GM12865 (cell line): ENCODE measurements around the gene IL11RA.

Source experiments
- DNase-seq: peaks from one replicate; pipeline ENCODE4 v3.0.0; 2010; ENCODE audit warnings: low read depth
- H3K4me3 ChIP-seq: 2 replicates; pipeline ENCODE4 v1.5.1; 2011; ENCODE audit warnings: mild to moderate bottlenecking, low read depth, low read length, control low read depth
- CTCF ChIP-seq: IDR thresholded peaks from 2 replicates; pipeline ENCODE4 v1.5.1; 2011; ENCODE audit warnings: low read length, control low read depth, low read depth, inconsistent platforms; ENCODE audit not compliant: insufficient read depth; ENCODE audit errors: missing control alignments

Gene IL11RA

DNA sequence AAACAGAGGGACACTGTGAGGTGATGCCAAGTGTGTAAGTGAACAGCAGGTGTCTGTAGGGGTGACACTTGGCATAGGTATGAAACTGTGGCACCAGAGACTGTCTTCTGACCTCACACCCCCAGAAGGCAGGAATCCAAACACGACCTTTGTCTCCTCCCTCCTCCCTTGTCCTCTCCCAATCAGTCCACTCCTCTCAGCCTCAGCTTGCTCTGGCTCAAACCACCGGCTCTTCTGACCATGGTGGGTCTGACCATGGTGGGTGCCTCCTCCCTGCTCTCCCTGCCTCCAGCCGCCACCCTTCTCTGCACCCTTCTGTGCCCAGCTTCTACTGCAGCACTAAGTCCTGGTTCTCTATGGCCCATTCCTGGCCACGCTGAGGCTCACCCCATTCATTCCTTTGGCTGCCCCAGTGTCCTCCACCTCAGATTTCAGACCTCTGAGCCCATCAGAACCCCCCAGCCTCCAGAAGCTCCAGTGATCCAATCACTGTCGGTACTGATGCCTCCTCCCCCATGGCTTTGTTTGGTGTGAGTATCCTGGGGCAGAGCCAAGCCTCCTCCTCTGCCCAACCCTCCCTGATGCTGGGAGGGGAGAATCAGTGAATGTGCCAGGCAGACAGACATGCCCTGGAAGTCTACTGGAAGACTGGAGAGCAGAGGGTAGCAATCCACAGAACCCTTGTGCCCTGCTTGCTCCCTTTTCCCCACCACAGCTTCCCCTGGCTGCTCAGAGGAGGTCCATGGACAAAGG lies 21.4 kb upstream of the IL11RA start:
- no peak overlapping the region for H3K4me3 ChIP-seq
- TF ChIP-seq CTCF, result no peak
- DNase-seq, result no peak

GRCh38 chr9:34633166-34633565 lies 18.8 kb upstream of the IL11RA start:
- no peak overlapping the region for H3K4me3 ChIP-seq
- no peak for TF ChIP-seq CTCF
- no peak for DNase-seq

DNA sequence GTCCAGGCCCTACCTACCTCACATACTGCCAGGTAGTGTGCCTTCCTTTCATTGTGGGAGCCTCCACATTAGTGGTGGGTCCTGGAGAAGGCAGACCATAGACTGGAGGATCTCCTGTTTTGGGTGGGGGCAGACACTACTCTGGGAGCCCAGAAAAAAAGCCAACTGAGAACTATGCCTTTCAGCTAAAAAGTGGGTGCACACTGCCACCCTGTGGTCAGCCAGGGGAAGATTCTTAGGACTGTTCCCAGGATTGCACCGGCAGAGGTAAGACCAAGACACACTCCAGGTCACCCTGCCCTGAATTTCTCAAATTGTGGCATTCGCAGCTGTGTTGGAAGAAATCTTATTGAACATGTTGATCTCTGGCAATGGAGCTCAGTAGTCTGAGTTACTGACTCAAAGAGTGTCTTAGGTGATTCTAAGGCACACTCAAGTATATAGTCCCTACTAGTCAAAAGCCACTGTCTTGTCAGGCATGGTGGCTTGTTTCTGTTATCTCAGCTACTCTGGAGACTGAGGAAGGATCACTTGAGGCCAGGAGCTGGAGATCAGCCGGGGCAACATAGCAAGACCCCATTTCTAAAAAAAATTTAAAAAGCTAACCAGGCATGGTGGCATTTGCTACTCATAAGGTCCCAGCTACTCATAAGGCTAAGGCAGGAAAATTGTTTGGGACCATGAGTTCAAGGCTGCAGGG lies 18.0 kb upstream of the IL11RA start:
- peak; percentile 88 for TF ChIP-seq CTCF
- no peak overlapping the region for H3K4me3 ChIP-seq

GRCh38 chr9:34634551-34635248 lies 17.3 kb upstream of the IL11RA start:
- DNase-seq, result no peak
- H3K4me3 ChIP-seq, result no peak overlapping the region
- TF ChIP-seq CTCF, result no peak

More for the DNA sequence above, 18.0 kb upstream of the IL11RA start:
- DNase-seq, result peak; percentile 79

- no peak overlapping the region for H3K4me3 ChIP-seq
- no peak for DNase-seq
- no peak for TF ChIP-seq CTCF
Measured at GRCh38 chr9:34635556-34635955, 16.4 kb upstream of the IL11RA start.

GRCh38 chr9:34636791-34637355 lies 15.1 kb upstream of the IL11RA start:
- no peak for TF ChIP-seq CTCF
- H3K4me3 ChIP-seq, result peak overlapping the region; percentile 93
- peak; percentile 32 for DNase-seq
